Measurements from ENCODE around the gene MFF. TPM values are rescaled to one million over a fixed set of nuclear protein-coding genes. Genes with fewer than 3 reads are reported as not detected.
"Not testable (repeated sequence)": the region's sequence is repeated elsewhere in the genome, so short reads cannot be mapped to it uniquely, and the experiment has no call there.

Gene MFF
- total RNA-seq, 1 experiment from 2014 or later: 161 TPM

DNA sequence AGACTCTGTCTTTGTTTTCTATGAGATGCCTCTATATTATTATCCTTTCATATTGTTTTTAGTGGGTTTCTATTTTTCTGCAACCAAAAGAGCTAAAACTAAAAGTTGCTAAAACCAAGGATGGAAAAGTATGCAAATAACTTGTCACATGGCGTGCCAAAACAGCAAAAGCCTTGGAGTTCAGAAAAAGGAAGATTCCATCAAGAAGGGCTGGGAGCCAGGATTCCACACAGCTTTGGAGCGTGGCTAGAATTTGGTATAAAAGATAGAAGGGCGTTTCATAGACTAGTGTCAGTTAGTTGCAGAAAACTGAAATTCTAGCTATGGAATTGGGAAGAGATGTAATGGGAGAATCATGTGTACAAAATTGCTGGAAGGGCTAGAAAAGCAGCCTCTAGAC is 58.6 kb downstream of the MFF start:
- Mint-ChIP-seq H3K27me3 (ENCODE audit: insufficient read depth, unreplicated experiment) (no peaks in the 10 kb centered on the region), H3K36me3 (ENCODE audit: insufficient read depth, unreplicated experiment) (no peaks in the 10 kb centered on the region), H3K4me3 (ENCODE audit: unreplicated experiment) (no peak overlapping the region), H3K27ac (ENCODE audit: unreplicated experiment) (no peak overlapping the region), H3K4me1 (ENCODE audit: low read depth, unreplicated experiment) (peaks cover 7% of the 10 kb centered on the region), H3K9me3 (ENCODE audit: unreplicated experiment) (no peaks in the 10 kb centered on the region)
- Histone ChIP-seq H3K36me3 (ENCODE audit: control insufficient read depth, insufficient read depth, low read length) (no peaks in the 10 kb centered on the region), H3K9me3 (no peaks in the 10 kb centered on the region), H3K4me1 (peaks cover 13% of the 10 kb centered on the region), H3K4me3 (ENCODE audit: low read depth, low read length) (no peak overlapping the region), H3K27me3 (replicated peaks; ENCODE audit: control insufficient read depth, insufficient read depth, low read length) (no peaks in the 10 kb centered on the region)
- CTCF ChIA-PET: no interaction called here
- TF ChIP-seq, protein P1, sequence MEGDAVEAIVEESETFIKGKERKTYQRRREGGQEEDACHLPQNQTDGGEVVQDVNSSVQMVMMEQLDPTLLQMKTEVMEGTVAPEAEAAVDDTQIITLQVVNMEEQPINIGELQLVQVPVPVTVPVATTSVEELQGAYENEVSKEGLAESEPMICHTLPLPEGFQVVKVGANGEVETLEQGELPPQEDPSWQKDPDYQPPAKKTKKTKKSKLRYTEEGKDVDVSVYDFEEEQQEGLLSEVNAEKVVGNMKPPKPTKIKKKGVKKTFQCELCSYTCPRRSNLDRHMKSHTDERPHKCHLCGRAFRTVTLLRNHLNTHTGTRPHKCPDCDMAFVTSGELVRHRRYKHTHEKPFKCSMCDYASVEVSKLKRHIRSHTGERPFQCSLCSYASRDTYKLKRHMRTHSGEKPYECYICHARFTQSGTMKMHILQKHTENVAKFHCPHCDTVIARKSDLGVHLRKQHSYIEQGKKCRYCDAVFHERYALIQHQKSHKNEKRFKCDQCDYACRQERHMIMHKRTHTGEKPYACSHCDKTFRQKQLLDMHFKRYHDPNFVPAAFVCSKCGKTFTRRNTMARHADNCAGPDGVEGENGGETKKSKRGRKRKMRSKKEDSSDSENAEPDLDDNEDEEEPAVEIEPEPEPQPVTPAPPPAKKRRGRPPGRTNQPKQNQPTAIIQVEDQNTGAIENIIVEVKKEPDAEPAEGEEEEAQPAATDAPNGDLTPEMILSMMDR (IDR thresholded peaks at IDR 0.05; ENCODE audit: insufficient read depth in 1 of 2, low read depth in 1 of 2, low read length in 1 of 2, severe bottlenecking in 1 of 2, unreplicated experiment in 1 of 2): no peak
- DNase-seq: no peak
- intact Hi-C loops (cut with micrococcal nuclease; ENCODE audit: unreplicated experiment): no loop called here
- BruUV-seq (replicated peaks): no TSS peak
- POLR2A ChIA-PET: no interaction called here

DNA sequence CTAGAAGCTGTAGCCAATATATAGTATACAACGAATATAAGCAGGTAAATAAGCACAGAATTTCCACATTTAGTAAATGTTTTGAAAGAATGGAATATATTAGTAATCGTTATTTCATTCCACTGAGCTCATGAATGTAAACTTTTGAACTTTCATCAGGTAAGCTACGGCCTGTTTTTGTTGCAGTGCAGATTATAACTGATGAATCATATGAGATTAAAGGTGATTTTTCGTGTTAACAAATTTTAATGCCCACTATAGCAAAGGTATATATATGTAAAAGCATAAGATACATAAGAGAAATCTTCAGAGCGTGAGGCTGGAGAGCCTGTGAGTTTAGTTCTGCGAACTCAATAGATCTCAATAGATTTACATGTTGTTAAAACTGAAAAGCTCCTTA is 61.6 kb downstream of the MFF start:
- no TSS peak for BruUV-seq (replicated peaks)
- Histone ChIP-seq H3K36me3 (ENCODE audit: control insufficient read depth, insufficient read depth, low read length) (no peaks in the 10 kb centered on the region), H3K9me3 (no peaks in the 10 kb centered on the region), H3K4me3 (ENCODE audit: low read depth, low read length) (no peak overlapping the region), H3K4me1 (peaks cover 17% of the 10 kb centered on the region), H3K27me3 (replicated peaks; ENCODE audit: control insufficient read depth, insufficient read depth, low read length) (no peaks in the 10 kb centered on the region)
- H3K4me1 Mint-ChIP-seq (ENCODE audit: low read depth, unreplicated experiment): peaks cover 11% of the 10 kb centered on the region
- H3K27ac Mint-ChIP-seq (ENCODE audit: unreplicated experiment): no peak overlapping the region
- no peaks in the 10 kb centered on the region for H3K36me3 Mint-ChIP-seq (ENCODE audit: insufficient read depth, unreplicated experiment)
- POLR2A ChIA-PET: no interaction called here
- CTCF ChIA-PET: interaction anchor here (1.3 kb wide), 1 partner anchor 148 kb away, joined by 3 read pairs; no protein-coding TSS in a partner anchor
- H3K4me3 Mint-ChIP-seq (ENCODE audit: unreplicated experiment): no peak overlapping the region
- H3K27me3 Mint-ChIP-seq (ENCODE audit: insufficient read depth, unreplicated experiment): no peaks in the 10 kb centered on the region
- TF ChIP-seq, protein P1 (IDR thresholded peaks at IDR 0.05; ENCODE audit: insufficient read depth in 1 of 2, low read depth in 1 of 2, low read length in 1 of 2, severe bottlenecking in 1 of 2, unreplicated experiment in 1 of 2): no peak
- DNase-seq: no peak
- intact Hi-C loops (cut with micrococcal nuclease; ENCODE audit: unreplicated experiment): no loop called here
- no peaks in the 10 kb centered on the region for H3K9me3 Mint-ChIP-seq (ENCODE audit: unreplicated experiment)

DNA sequence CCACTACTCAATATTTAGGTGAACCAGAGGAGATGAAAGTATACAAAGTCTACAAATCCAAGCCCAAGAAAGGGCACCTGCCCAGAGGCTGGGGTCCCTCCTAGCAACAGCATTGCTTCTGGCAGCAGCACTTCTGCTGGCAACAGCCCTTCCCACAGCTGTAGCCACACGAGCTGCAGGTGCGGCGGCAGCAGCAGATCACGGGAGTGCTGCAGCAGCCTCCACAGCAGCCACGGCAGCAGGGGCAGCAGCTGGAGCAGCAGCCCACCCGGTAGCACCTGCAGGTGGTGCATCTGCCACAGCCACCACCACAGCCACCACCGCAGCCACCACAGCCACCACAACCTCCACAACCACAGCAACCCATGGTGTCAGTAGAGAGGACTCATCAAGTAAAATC is 62.5 kb downstream of the MFF start, which contains the start of gene SCYGR1:
Gene SCYGR1, minus strand, starts transcription at position 367 of the 400 bp plus-strand sequence. Its CDS starts 0 bp downstream, at position 367.
- H3K36me3 ChIP-seq (ENCODE audit: control insufficient read depth, insufficient read depth, low read length); H3K27me3 Mint-ChIP-seq (ENCODE audit: insufficient read depth, unreplicated experiment); H3K4me3 Mint-ChIP-seq (ENCODE audit: unreplicated experiment); H3K27me3 ChIP-seq (replicated peaks; ENCODE audit: control insufficient read depth, insufficient read depth, low read length); intact Hi-C loops (cut with micrococcal nuclease; ENCODE audit: unreplicated experiment); DNase-seq; H3K36me3 Mint-ChIP-seq (ENCODE audit: insufficient read depth, unreplicated experiment); BruUV-seq (replicated peaks); POLR2A ChIA-PET; H3K9me3 Mint-ChIP-seq (ENCODE audit: unreplicated experiment); H3K9me3 ChIP-seq; H3K4me3 ChIP-seq (ENCODE audit: low read depth, low read length); CTCF ChIA-PET; H3K27ac Mint-ChIP-seq (ENCODE audit: unreplicated experiment): not testable (repeated sequence)
- peaks cover 14% of the 10 kb centered on the region for H3K4me1 Mint-ChIP-seq (ENCODE audit: low read depth, unreplicated experiment)
- H3K4me1 ChIP-seq: peaks cover 19% of the 10 kb centered on the region

GRCh38 chr2:227388537-227389011 is 63.5 kb downstream of the MFF start:
- no TSS peak for BruUV-seq (replicated peaks)
- Mint-ChIP-seq H3K27ac (ENCODE audit: unreplicated experiment) (no peak overlapping the region), H3K4me3 (ENCODE audit: unreplicated experiment) (no peak overlapping the region), H3K36me3 (ENCODE audit: insufficient read depth, unreplicated experiment) (no peaks in the 10 kb centered on the region), H3K9me3 (ENCODE audit: unreplicated experiment) (no peaks in the 10 kb centered on the region), H3K27me3 (ENCODE audit: insufficient read depth, unreplicated experiment) (no peaks in the 10 kb centered on the region), H3K4me1 (ENCODE audit: low read depth, unreplicated experiment) (peaks cover 14% of the 10 kb centered on the region)
- peaks cover 19% of the 10 kb centered on the region for H3K4me1 ChIP-seq
- ChIA-PET CTCF (no interaction called here), POLR2A (no interaction called here)
- TF ChIP-seq, protein P1 (IDR thresholded peaks at IDR 0.05; ENCODE audit: insufficient read depth in 1 of 2, low read depth in 1 of 2, low read length in 1 of 2, severe bottlenecking in 1 of 2, unreplicated experiment in 1 of 2): no peak
- H3K36me3 ChIP-seq (ENCODE audit: control insufficient read depth, insufficient read depth, low read length): no peaks in the 10 kb centered on the region
- no peak for DNase-seq
- no peak overlapping the region for H3K4me3 ChIP-seq (ENCODE audit: low read depth, low read length)
- intact Hi-C loops (cut with micrococcal nuclease; ENCODE audit: unreplicated experiment): no loop called here
- no peaks in the 10 kb centered on the region for H3K9me3 ChIP-seq
- no peaks in the 10 kb centered on the region for H3K27me3 ChIP-seq (replicated peaks; ENCODE audit: control insufficient read depth, insufficient read depth, low read length)

Measured in Caco-2 (cell line).